Stimulated activated CD8-positive, alpha-beta memory T cell treated with anti-CD3 and anti-CD28 coated beads, Interleukin-4, amount 100 ng/mL, for 24 hours (primary cell): ENCODE data around the gene NOTCH4.
"Not testable (repeated sequence)": the region's sequence is repeated elsewhere in the genome, so short reads cannot be mapped to it uniquely, and the experiment has no call there.

ENCODE experiments used
- DNase-seq: peaks from one replicate; pipeline ENCODE4 v3.0.0-alpha.2; 2020; ENCODE audit warnings: low read depth

The NOTCH4 gene

DNA sequence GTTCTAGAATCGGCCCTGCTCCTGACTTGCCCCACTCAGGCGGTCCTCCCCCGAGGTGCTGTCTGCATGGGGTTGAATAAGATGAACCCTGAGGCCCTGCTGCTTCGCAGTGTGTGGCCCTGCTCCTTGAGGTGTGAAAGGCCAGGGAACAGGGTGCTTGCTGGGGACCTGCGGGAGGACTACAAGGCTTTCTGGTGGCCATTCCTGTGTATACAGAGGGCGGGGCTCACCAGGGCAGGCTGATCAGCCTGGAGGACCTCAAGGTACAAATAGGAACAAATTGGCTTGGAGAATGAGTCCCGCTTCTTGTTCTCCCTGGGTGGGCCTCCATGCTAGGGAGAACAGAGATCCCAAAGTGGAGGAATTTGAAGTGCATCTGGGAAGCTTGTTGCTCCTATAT is 5.7 kb downstream of the NOTCH4 start:
- no peak for DNase-seq

DNA sequence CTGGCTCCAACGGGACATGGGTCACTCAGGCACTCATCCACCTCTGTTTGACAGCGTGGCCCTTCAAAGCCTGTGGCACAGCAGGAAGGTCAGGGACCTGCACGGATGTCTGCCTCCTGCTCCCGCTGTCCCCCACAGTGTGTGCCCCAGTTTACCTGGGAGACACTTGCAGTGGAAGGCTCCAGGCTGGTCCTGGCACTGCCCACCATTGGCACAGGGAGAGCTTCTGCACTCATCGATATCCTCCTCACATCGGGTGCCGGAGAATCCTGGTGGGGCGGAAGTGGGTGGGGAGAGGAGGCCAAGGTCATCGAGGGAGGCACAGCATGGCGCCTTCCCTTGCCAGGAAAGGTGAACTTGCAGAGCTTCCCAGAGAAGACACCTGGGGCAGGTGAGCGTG is 6.9 kb downstream of the NOTCH4 start:
- DNase-seq, result no peak

DNA sequence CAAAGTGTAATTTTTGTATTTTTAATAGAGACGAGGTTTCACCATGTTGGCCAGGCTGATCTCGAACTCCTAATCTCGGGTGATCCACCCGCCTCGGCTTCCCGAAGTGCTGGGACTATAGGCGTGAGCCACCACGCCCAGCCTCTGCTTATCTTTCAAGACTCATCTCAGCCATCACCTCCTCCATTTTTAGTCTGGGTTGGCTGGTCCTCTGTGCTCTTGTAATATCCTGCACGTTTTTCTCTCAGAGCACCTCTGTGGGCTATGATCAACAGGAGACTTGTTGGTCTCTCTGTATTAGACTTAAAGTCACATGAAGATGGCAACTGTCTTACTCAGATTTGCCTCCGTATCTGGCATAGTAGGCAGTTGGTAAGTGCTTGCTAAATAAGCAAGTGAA is 7.6 kb downstream of the NOTCH4 start:
- no peak for DNase-seq

DNA sequence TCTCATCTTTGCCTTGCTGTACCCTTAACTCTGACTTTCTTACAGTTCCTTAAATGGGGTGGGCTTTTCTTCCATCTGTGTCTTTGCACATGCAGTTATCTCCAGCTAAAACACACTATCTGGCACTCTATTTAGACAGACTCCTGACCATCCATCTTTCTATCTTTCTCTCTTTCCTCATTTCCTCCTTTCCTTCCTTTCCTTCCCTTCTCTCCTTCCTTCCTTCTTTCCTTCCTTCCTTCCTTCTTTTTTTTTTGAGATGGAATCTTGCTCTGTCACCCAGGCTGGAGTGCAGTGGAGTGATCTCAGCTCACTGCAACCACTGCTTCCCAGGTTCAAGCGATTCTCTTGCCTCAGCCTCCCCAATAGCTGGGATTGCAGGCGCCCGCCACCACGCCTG is 8.2 kb downstream of the NOTCH4 start:
- no peak for DNase-seq

GRCh38 chr6:32214126-32214525 is 9.7 kb downstream of the NOTCH4 start:
- no peak for DNase-seq

DNA sequence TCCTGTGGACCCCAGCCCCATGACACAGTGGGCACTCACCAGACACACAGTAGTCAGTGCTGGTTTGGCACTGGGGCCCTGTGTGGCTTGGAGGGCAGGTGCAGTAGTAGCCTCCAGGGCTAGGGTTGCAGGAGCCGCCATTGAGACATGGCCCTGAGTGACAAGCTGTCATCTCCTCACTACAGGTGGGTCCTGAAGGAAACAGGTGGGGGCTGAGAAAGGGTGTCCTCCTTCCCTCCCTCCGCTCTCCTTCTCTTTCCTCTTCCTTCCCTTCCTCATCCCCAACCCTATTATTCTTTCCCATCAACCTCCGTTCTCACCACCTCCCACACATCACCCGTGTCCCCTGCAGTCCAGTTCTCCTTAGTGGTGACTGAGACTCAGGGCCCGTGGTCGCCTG is 10.2 kb downstream of the NOTCH4 start:
- DNase-seq, result no peak

GRCh38 chr6:32212076-32212760 is 11.6 kb downstream of the NOTCH4 start:
- DNase-seq, result no peak

- DNase-seq, result not testable (repeated sequence)
These were observed 12.4 kb downstream of the NOTCH4 start for GRCh38 chr6:32211432-32211831.

- DNase-seq, result no peak
These were observed 13.7 kb downstream of the NOTCH4 start for GRCh38 chr6:32210191-32210601.

DNA sequence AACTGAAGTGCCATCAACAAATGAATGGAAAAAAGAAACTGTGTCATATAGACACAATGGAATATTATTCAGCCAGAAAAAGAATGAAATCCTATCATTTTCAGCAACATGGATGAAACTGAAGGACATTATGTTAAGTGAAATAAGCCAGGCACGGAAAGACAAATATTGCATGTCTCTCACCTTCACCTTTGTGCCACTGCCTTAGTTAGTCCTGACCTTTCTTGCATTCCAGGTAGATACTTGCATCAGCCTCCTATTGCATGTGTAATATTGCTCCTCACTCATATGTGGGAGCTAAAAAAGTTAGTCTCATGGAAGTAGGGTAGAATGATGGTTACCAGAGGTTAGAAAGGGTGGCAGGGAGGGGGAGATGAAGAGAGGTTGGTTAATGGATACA is 14.9 kb downstream of the NOTCH4 start:
- no peak for DNase-seq

DNA sequence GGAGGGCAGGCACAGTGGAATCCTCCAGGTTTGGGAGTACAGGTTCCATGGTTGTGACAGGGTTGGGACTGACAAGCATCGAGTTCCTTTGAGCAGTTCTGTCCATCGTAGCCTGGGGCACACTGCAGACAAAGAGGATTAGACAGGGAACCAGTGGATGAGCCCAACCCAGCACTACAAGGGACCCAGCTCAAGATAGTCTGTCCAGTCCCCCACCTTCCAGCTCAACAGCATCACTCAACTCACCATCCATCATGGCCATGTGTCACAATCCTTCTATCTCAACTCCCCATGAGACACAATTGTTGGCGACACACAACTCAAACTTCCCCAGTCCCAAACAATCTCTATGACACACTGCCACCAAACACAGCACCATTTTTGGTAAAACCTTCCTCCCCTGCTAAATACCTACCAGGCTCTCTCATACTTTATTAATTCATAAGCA is 19.6 kb downstream of the NOTCH4 start:
- no peak for DNase-seq

DNA sequence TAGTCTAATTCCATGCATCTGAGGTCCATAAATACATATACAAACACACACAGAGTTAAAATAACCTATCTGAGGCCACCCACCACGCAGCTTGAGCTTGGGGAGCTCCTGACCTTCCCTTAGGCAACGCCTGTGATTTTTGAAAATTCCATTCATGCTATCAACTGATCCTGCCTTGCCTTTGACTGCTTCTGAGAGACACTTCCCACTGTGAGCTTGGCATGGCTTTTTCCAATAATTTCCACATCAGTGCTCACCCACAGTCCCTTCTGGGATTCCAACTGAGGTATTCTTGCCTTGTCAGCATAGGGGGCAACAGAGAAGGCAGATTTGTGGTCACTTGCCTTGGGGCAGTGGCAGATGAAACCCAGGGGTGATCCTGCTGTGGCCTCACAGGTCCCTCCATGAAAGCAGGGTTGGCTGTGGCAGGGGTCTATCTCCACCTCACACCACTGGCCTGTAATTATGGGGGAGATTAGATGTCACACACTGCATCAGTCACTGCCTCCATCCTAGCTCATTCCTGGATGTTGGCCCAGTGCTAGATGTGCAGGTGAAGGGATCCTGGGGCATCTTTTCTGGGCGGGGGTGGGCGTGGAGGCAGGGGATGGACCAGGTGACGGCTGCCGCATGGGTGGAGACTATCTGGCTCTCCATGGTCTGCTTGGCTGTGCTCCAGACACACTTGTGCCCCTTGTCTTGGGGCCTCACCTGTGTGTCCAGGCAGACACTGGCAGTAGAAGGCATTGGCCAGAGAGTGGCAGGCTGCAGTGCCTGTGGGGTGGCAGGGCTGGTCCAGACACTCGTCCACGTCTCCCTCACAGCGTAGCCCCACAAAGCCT is 20.2 kb downstream of the NOTCH4 start:
- DNase-seq, result no peak

GRCh38 chr6:32202186-32202585 is 21.7 kb downstream of the NOTCH4 start:
- DNase-seq, result no peak

DNA sequence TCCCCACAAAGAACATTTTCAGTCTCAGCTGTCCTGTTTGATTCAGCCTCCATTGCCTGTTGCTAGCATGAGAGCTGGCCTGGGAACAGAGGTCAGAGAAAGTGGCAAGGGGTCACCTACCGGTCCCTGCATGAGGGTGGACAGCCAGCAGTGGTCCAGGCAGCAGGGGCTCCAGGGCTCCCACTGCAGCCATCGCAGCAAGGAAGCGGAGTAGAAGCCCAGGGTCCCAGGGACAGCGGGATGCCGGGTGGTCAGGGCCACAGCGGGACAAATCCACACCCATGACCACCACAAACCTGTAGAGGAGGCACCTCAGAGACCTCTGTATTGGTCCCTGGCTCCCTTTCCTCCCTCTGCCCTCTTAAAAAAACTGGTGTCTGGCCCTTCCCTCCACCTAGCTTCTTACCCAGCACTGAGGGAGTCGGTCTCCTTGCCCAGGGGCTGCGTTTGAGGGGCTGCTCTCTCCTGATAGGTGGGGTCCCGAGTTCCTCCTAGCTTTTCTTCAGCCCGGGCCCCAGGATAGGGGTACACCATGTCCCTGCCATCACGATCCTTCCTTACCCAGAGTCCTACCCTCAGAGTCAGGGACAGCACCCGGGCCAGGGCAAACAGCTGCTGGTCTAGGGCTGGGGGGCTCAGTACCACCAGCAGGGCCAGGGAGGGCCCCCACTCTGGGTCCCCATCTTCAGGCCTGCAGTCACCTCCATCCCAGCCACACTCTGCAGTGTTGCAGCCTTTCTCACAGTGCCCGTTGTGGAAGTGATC is 23.0 kb downstream of the NOTCH4 start:
- no peak for DNase-seq

GRCh38 chr6:32198866-32199265 is 25.0 kb downstream of the NOTCH4 start:
- DNase-seq, result no peak

- DNase-seq, result no peak
These were observed 25.5 kb downstream of the NOTCH4 start for GRCh38 chr6:32198345-32198696.

GRCh38 chr6:32196682-32197616 is 26.9 kb downstream of the NOTCH4 start:
- no peak for DNase-seq

GRCh38 chr6:32195902-32196681 is 27.8 kb downstream of the NOTCH4 start:
- DNase-seq, result peak; percentile 63

DNA sequence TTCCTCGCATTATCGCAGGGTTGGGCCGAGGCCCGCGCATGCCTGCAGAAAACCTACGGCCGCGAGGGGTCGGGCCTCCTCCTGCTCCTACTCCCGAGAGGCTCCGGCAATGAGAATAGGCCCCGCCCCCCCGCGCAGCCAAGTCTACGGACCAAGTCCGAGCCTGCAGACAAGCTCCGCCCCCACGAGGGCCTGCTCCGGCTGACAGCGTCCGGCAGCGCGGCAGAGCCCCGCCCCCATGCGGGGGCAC is 28.3 kb downstream of the NOTCH4 start:
- peak; percentile 100 for DNase-seq

DNA sequence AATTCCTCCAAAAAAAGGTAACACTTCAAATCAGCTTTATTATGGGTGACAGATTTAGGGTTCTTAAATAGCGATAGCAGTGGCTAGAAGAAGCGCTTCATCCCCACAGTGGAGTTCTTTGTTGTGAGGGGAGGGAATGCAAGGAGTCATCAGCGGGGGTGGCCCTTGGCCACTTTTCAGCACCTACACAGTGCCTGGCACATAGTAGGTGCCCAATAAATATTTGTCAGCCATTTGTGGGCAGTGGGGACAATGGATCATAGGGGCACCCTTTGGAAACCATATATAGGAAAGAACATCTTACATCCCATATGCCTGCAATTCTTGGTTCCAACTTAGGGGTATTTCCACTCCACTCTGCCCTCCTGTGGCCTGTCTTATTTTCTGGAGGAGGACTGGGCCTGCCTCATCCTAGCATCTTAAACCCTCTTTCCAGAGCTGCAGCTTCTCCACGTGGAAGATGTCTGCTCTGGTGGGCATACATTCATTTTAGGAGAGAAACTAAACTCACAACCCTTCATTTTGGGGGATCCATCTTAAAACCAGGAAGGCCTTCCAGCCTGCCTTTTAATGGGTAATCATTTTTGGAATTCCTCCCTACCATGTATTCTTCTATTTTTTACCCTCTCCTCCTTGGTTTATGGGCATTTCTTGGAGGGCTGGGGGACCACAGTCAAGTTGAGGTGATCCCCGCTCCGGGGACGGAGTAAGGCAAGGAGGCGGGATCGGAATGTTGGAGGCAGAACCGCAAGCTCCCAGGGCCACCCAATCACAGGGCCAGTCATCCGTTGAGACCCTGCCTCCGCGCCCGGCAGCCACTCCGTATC is 28.8 kb downstream of the NOTCH4 start:
- no peak for DNase-seq
